Fibroblast of skin of scalp (primary cell): ENCODE results near the gene ADGRB3.

ENCODE experiments used
- DNase-seq: peaks from one replicate; pipeline ENCODE4 v3.0.0-alpha.2; 2013

The ADGRB3 gene

DNA sequence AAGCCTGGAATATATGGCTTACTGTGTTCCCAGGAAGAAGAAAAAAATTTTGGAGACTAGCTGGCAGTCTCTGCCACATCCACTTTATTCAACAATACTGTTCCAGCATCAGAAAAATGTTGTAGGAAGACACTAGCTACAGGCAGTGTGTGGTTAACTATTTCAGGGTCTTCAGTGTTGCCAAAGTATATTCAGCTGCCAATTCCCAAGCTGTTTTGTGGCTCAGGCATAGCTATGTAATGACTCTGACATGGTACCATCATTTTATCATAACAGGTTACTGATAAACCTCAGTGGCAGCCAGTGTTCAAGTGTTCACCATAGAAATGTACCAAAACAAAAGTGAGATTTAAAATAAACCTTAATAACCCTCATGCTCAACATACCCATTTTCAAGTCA, 503.1 kb downstream of the ADGRB3 start:
- peak; percentile 10 for DNase-seq

DNA sequence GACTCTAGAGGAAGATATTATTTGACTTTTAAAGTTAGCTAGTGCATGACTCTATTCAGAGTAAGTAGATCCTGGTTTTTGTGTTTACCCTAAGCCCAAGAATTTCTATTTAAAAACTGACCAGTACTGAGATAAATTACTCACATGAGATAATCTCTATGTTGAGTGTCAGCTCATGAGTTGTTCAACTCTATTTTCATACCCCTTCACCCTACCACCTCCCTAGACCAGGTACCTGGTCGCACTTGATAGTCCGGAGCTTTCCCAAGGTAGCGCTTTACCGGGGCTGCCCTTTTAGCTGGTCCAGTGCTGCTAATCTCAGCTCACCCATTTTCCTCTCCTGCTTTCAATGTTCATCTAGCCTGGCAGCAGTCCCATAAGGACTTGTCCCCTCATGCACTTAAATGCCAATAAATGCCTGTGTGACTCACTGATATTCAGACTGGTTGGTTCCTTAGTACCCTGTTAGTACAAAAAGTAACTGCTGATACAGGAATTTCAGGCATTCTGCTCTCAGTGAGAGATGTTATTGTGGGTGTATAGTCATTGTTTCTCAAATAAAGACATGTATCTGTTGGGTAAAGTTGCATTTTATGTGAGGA, 503.9 kb downstream of the ADGRB3 start:
- DNase-seq = peak; percentile 47

DNA sequence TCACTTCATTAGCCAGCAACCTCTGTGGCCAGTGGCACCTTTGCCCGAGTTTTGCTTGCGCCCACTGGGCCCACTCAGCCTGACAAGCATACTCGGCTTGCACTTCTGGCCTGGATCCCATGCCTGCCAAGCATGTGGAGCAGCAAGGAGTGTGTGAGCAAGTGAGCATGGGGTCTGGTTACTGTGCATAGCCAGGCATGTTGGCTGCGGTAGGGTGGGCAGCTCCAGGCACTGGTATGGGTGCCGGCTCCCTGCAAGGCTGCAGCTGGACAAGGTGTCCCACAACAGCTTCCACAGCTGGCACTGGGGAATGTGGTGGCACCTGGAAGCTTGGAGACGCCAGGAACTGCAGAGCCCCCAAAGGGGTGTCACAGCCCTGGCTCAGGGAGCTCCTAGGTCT, 510.0 kb downstream of the ADGRB3 start:
- DNase-seq = no peak

DNA sequence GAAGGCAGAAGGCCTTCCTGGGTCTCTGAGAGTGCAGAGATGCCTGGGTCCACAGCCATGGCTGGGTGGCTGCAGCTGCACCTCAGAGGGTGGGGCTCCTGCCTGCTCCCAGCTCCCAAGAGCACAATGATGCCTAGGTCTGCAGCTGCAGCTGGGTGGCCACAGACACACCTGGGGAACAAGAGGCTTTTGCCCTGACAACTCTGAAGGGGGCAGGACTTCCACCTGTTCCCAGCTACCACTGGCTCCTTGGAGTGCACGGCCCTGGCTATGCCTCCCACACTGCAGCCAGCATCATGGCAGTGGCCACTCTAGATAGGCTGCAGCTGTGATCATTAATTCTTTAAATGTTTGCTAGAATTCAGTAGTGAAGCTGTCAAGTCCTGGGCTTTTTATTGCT, 511.3 kb downstream of the ADGRB3 start:
- no peak for DNase-seq

DNA sequence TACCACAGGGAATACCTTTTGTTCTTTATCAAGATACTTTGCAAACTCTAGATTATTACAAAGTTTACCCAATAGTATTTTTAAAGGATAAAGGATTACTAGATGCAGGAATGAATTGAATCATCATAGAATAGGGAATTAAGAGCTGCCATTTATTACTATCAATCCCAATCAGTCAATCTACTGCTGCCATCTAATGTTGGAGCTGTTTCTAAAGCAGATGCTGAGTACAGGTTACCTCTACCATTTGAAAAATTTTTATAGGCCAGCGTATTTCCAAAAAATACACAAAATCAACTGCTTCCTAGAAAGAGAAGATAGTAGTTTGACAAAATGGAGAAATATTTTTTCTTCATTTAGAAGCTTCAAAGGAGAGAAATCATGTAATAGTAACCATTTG, 520.4 kb downstream of the ADGRB3 start:
- peak; percentile 6 for DNase-seq

DNA sequence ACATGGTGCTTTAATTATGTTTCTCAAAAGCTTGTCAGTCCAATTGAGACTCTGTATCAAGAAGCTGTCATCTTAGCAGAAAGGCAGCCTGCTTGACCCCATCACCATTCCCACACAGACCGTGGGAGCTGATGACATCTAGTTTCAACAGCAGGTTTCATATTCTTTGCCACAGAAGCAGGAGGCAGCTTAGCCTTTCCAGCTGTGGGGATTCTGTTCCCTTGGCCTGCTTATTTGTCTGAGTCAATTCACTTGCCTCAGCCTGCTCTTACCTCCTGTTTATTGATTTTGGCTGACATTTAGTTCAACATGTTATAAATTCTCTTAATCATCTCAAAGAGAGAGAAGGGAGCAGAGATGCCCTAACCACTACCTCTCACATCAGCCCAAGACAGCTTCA, 527.7 kb downstream of the ADGRB3 start:
- DNase-seq = no peak

DNA sequence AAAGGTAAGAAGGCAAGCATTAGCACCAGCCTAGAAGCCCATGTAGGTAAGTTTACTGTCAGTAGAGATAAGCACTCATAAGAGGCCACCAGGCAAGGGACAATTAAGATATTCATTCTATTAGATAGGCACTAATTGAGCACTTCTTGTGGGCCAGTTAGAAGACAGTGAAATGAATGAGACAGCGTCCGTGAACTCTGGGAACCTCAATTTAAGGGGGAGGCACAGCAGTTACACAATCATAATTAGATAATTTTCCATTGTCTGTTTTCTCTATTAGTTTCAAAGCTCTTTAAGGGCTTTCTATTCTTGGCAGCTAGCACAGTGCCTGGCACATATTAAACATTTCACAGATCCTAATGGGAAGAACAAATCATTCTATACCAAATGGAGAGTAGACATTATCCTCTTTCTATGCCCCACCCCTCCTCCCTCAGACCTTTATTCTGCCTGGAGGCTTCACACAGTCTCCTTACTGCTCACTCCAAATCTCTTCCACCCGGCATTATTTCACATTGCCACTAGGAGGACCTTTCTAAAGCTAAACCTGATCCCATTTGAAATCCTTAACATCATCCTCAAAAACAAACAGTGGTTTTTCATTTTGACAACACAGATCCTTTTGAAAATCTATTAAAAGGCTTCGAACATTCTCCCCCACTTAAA, 529.6 kb downstream of the ADGRB3 start:
- no peak for DNase-seq

DNA sequence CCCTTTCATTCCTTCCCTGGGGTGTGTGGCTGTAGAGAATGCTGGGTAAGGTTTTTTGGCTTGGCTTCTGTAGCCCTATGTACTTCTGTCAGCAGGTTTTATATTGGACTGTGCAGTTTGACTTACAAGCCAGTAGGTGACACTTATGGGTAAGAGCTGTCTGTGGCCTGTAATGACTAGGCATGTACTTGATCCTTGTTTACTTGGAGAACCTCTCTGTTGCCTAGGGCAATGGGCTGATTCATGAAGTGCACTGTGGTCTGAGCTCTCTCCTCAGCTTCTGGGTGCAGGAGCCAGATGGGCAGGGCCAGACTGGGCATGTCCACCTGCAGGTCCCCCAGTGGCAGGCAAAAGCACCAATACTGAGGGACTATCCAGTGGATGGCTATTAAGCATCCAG, 544.6 kb downstream of the ADGRB3 start:
- no peak for DNase-seq

DNA sequence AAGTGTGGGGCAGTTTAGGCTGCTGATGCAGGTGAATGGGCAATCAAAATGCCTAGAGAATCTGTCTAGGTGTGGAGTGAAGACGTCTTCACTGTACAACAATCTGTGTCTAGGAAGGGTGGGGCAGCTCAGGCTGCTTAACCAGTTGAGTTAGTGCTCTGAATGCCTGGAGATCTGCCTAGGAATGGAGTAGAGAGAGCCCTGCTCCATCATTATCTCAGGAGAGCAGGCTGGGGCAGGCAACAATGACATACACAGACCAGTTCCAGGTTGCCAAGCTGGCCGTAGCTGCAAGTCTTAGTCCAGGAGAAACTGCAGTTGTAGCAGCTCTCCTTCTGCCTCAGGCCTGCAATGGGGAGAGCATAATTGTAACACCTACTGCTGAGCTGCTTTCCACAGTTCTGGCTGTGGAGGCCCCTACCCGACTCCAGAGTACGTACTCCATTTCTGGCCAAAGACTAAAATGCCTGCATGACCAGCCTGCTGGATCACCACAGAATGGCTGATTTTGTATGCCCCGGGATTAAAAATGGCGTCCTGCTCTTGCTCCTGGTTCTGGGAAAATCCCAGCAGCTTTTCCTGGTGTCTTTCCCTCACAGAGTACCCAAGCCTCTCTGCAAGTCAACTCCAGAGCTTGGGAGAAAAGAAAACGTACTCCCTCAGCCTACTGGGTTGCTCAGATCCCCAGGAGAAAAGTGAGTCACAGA, 545.4 kb downstream of the ADGRB3 start:
- no peak for DNase-seq

DNA sequence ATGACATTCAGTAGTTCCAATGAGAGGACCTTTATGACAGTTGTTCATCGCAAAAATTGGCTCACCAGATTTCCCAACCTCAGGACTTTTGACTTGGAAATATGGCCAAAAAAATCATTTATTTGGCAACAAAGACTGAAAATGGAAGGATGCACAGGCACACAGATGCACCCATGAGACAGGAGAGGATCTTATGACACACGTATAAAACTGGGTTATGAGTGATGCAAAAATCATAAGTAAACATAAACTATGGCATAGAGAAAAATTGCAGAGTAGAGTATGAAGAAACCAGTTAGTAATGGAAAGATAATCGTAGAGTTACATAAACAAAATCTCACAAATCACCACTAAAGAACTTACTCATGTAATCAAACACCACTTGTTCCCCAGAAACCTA, 546.9 kb downstream of the ADGRB3 start:
- no peak for DNase-seq

DNA sequence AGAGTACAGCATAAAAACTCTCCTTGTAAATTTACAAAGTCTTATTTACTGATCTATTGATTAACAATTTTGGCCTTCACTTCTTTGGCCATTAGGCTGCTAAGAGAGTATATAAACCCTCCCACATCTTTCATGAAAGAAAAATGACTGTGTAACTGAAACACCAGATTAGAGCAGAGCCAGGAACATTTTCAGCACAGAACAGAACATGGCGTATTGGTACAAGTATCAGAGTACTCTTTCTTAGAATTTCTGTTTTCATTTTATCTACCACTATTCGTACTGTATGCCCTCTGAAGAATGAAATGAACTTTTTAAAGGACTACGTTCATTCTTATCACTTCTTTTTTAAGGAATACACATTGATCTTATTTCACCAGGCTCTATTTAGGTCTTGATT, 550.2 kb downstream of the ADGRB3 start:
- no peak for DNase-seq

DNA sequence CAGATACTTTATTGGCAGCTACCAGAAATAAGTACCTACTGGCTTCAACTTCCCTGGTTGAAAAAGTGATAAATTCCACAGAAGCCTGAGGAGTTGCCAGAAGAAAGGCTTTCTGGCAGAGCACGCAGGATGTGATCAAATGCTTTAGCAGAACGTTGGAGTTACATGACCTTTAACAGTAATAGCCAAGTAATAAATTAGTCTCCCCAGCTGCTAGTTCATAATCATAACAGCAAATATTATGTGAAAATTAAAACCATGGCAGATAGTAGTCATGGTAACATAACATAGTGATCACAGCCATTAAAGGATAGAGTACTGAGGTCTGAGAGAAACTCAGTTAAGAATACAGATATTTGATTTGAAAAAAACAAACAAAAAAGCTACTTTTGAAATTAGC, 567.7 kb downstream of the ADGRB3 start:
- DNase-seq = no peak

DNA sequence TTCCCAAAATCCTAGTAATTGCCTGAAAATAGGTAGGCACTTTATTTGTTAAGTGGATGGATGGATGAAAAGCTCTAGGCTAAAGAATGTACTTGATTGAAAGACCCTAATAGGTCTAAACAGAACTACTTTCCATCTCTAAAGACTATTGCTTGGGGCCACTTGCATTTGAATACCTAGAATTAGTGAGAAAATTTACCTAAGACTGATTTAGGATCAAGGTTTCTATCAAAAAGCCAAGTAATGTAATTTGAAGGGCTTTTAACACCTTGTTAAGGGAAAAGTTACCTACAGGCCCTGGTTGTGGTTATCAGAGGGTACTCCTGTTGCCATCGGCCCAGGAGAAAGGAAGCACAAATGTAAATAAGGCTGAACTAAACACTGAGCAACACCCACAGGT, 581.0 kb downstream of the ADGRB3 start:
- DNase-seq = no peak

DNA sequence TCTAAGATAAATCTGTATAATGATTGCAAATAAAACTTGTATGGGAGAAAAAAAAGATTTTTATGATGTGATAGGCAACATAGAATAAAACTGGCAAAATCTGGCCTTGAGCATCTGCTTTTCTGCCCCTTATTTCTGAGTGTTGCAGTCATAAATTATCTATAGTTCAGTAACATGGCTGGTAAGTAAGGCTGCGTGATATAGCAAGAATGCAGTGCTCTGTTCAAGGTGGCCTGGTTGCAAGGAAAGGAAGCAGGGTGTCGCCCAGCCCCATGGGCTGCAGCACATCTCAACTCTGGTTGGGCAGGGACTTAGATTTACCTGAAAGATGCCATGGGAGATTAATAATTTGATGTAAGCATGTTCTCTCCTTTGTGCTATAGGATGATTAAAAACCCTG, 582.3 kb downstream of the ADGRB3 start:
- no peak for DNase-seq

DNA sequence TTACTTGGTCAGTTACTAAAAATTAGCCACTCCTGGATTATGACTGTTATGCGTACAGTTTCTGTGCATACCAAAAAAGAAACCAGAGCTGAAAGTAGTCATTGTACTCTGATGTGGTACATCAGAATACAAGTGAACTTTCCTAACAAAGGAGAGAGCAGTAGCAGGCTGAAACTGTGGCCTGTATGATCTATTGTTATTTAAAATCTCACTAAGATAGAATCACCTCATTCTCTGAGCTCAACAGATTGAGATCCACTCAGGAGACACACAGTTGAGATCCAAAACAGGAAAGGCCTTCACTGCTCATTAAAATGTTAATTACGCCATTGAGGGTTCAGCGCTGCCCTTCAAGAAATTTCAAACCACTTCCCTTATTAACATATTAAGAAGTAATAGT, 585.3 kb downstream of the ADGRB3 start:
- no peak for DNase-seq

DNA sequence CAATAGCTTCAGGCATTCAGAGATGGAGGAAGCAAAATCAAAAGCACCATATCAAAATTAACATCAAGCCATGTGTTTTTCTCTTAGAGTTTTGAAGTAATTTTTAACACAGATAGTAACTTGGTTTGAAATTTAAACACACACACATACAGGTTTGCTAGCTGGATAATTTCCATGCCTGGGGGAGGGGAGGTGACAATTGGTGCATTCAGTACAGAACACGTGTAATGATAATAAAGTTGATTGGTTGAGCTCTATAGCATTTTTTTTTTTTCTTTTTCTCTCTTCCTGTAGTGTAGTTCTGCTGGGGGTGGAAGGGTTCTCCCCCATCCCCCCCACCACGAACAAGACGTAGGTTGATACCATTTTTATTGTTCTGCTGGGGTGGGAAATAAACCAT, 596.9 kb downstream of the ADGRB3 start:
- no peak for DNase-seq

DNA sequence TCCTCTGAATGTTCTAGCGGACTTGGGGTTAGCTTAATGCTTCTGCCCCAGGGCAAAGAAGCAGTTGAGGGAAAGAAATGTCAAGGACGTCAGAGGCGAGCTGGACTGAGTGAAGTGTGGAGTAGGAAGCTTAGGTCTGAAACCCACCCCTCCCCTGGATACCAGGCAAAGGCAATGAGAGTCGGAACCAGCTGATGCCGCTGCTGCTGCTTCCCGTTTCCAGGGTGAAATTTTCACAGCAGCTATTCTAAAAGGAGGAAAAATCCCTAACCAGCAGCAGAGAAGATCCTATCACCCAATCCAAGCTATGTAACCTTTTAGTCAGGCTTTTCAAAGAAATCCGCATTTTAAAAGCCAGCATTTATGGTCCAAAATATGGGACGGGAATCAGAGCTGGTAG, 597.4 kb downstream of the ADGRB3 start:
- DNase-seq = no peak

DNA sequence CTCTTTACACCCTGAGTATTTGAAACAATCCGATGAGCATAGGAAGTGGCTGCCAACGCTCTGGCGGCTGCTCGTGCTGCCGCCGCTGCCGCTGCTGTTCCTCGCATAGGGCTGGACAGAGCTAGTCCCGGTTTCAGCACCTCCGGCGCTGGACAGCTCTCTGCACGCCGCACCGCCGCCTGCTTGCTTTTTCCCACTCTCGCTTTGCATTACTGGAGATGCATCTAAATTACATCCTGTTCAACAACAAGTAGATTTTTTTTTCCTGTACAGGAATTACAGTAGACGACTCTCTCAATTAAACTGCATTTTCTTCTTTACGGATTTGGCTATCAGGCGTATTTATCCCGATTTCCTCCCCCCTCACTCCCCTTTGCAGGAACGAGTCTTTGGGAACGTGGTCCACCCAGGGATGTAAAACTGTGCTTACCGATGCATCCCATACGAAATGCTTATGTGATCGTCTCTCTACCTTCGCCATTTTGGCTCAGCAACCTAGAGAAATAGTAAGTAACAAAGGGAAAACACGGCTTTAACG, 597.9 kb downstream of the ADGRB3 start:
- DNase-seq = peak; percentile 77

DNA sequence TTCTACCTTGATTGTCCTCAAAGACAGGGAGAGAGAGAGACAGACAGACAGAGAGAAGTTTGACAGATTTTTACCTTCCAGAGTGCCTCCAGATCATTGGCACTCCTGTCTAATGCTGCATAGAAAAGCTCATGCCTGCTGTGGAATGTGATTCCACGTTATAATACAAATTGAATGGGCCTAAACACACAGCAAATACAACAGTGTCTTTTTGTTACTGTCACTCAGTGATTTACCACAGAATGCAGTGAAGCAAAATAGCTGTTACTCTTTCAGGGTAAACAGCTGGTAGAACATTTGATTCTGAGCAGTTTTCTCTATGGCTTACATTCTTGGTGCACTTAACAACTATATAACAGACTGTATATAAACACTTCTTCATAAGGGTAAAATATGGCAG, 603.0 kb downstream of the ADGRB3 start:
- no peak for DNase-seq

DNA sequence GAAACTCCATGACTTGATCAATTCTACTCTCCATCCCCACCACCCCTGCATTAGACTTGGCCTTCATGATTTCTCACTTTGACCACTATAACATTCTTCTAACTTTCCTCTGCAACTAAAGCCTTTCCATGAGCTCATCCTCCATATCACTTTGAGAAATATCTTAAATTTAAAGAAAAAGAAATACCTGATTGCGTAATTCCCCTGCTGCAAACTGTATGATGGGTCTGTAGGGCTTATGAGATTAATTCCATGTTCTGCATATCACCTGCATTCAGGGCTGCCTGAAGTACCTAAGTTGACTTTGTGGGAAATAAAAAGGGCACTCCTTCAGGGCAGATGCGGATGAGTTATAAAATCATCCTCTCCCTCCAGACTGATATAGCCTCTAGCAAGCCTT, 611.9 kb downstream of the ADGRB3 start:
- no peak for DNase-seq

DNA sequence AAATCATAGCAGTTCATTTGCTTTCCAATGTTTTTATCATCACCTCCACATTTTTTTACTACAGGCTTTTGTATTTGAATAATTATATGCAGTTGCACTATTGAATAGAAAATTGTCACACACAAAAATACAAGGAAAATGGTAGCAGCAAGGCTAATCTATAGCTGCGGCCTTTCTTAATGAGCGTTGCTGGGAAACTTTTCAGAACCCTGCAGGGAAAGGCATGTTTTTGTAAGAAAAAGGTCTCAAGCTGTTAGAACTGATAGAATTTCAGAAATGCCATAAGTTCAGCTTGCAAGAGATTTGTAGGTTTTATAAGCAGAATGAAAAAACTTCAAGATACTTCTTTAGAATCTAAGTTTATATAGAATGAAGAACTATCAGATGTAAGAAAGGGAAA, 625.9 kb downstream of the ADGRB3 start:
- no peak for DNase-seq

DNA sequence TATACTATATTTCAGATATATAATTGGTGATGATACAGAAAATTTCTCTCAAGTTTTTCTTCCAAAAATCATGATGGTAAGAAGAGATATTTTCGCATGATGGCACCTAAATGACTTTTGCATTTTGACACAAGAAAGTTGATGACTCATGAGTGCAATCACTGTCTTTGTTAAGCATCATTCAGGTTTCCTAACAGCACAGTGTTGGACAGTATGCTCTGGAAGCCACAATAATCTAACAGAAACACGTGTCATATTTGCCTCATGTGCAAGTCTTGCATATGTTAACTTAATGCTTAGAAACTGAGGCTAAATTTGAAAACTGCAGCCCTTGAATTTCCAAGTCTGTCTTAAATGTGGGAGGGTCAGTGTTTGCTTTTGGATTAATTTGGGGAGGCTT, 628.2 kb downstream of the ADGRB3 start:
- no peak for DNase-seq

DNA sequence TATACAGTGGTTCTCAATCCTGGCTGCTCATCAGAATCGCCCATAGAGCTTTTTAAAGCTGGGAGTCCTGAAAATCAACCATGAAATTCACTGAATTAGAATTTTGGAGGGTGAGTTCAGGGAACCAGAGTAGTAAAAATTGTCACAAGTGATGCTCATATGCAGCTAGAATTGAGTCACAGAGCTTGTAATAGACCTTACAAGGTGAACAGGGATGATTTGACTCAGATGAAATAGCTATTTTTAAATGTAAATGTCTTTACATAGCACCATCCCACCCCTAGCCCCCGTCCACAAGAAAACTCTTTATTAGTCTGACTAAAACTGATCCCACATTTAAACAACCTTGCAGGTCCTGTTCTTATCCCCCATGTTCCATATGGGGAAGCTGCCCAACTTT, 630.0 kb downstream of the ADGRB3 start:
- no peak for DNase-seq

DNA sequence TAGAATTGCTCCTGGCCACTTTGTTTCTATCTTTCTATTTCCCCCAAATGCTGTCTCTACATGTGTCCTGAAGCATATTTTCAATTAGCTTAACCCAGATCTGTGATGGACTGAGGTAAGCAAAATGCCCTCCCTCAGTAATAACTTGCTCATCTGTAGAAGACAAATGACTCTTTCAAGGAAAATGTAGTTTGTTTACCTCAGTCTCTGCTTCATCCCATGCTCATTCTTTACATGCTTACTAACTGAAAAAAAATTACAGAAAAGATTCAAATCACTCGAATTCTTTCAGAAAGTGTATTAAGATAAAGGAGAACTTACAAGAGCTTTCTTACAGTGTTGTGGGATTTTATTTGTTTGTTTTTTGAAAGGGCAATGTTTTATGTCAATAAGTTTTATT, 630.6 kb downstream of the ADGRB3 start:
- DNase-seq = no peak
